Measurements from ENCODE around the gene PPP4R4. TPM values are rescaled to one million over a fixed set of nuclear protein-coding genes. Genes with fewer than 3 reads are reported as not detected.

Gene PPP4R4
- polyA plus RNA-seq, 1 of the 3 experiments (the other 2 are of a cell fraction): 2.5 TPM

DNA sequence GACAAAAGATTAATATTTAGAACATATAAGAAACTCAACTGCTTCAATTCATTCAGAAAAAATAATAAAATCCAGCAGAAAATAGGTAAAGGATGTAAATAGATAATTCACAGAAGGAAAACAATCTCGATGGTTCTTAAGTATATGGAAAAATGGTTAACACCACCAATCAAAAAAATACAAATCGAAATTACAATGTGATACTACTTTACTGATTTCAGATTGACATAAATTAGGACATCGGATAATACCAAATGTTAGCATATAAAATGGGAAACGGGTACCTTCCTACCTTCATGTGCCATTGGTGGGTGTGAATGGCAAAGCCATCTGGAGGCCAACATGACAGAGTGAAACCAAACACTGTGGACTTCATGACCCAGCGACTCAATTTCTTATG lies 1.6 kb upstream of the PPP4R4 start:
- Histone ChIP-seq H3K4me1 (ENCODE audit: control insufficient read depth in 1 of 2, insufficient read depth in 2 of 2, low read depth in 1 of 2, low read length in 1 of 2) (peaks cover 8 to 9% of the 10 kb centered on the region in 2 experiments; a peak in 2 of 4 replicates), H4K20me1 (ENCODE audit: insufficient read depth) (no peaks in the 10 kb centered on the region), H3K27me3 (ENCODE audit: insufficient read depth) (no peaks in the 10 kb centered on the region), H3K36me3 (replicated peaks in 1 of 2; ENCODE audit: control insufficient read depth in 1 of 2, insufficient read depth in 2 of 2, low read length in 1 of 2) (no peaks in the 10 kb centered on the region), H3K4me2 (no peak overlapping the region), H3K9me3 (0 out of 2 replicates have a peak, but pooled peaks cover 5% of the 10 kb centered on the region), H3K9ac (no peak overlapping the region), H3K27ac (ENCODE audit: low read depth in 2 of 2, low read length in 1 of 2) (no peak overlapping the region), H3F3A (replicated peaks; ENCODE audit: insufficient read depth) (peaks cover 11% of the 10 kb centered on the region), H3K9me2 (no peaks in the 10 kb centered on the region), H3K4me3 (ENCODE audit: low read depth in 2 of 2, low read length in 1 of 2) (no peak overlapping the region; a peak in 1 of 4 replicates), H2AFZ (ENCODE audit: low read depth) (no peak overlapping the region), H3K79me2 (ENCODE audit: insufficient read depth) (no peaks in the 10 kb centered on the region; the same call in none of the 2 replicates)
- DNase-seq: no peak
- TF ChIP-seq TCF12 (IDR thresholded peaks at IDR 0.05): no peak
- TF ChIP-seq NRF1 (IDR thresholded peaks at IDR 0.05; ENCODE audit: low read depth, low read length): no peak
- TF ChIP-seq JUND (IDR thresholded peaks at IDR 0.05): no peak
- no peak for TF ChIP-seq TEAD4 (IDR thresholded peaks at IDR 0.05; ENCODE audit: borderline replicate concordance, insufficient read depth)
- no peak for TF ChIP-seq FOXM1 (IDR thresholded peaks at IDR 0.05; ENCODE audit: low read depth)
- TF ChIP-seq, protein P1, sequence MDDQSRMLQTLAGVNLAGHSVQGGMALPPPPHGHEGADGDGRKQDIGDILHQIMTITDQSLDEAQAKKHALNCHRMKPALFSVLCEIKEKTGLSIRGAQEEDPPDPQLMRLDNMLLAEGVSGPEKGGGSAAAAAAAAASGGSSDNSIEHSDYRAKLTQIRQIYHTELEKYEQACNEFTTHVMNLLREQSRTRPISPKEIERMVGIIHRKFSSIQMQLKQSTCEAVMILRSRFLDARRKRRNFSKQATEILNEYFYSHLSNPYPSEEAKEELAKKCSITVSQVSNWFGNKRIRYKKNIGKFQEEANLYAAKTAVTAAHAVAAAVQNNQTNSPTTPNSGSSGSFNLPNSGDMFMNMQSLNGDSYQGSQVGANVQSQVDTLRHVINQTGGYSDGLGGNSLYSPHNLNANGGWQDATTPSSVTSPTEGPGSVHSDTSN (IDR thresholded peaks at IDR 0.05): no peak
- no peak for TF ChIP-seq FOXJ3 (CRISPR knock-in tag; IDR thresholded peaks at IDR 0.05)
- no peak for TF ChIP-seq RCOR1 (IDR thresholded peaks at IDR 0.05; ENCODE audit: low read length)
- TF ChIP-seq FOSL2 (IDR thresholded peaks at IDR 0.05; ENCODE audit: borderline replicate concordance, low read depth): no peak
- TF ChIP-seq MXI1 (IDR thresholded peaks at IDR 0.05; ENCODE audit: low read depth, low read length): no peak
- no peak for TF ChIP-seq ELF1 (IDR thresholded peaks at IDR 0.05)
- TF ChIP-seq, protein P2, sequence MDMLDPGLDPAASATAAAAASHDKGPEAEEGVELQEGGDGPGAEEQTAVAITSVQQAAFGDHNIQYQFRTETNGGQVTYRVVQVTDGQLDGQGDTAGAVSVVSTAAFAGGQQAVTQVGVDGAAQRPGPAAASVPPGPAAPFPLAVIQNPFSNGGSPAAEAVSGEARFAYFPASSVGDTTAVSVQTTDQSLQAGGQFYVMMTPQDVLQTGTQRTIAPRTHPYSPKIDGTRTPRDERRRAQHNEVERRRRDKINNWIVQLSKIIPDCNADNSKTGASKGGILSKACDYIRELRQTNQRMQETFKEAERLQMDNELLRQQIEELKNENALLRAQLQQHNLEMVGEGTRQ (IDR thresholded peaks at IDR 0.05; ENCODE audit: borderline replicate concordance, low read depth, low read length): no peak
- TF ChIP-seq, protein P3, sequence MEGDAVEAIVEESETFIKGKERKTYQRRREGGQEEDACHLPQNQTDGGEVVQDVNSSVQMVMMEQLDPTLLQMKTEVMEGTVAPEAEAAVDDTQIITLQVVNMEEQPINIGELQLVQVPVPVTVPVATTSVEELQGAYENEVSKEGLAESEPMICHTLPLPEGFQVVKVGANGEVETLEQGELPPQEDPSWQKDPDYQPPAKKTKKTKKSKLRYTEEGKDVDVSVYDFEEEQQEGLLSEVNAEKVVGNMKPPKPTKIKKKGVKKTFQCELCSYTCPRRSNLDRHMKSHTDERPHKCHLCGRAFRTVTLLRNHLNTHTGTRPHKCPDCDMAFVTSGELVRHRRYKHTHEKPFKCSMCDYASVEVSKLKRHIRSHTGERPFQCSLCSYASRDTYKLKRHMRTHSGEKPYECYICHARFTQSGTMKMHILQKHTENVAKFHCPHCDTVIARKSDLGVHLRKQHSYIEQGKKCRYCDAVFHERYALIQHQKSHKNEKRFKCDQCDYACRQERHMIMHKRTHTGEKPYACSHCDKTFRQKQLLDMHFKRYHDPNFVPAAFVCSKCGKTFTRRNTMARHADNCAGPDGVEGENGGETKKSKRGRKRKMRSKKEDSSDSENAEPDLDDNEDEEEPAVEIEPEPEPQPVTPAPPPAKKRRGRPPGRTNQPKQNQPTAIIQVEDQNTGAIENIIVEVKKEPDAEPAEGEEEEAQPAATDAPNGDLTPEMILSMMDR (IDR thresholded peaks at IDR 0.05): no peak
- no peak for TF ChIP-seq EZH2phosphoT487 (IDR thresholded peaks at IDR 0.05; ENCODE audit: borderline replicate concordance, low read depth)
- TF ChIP-seq, protein P4, sequence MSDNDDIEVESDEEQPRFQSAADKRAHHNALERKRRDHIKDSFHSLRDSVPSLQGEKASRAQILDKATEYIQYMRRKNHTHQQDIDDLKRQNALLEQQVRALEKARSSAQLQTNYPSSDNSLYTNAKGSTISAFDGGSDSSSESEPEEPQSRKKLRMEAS (IDR thresholded peaks at IDR 0.05; ENCODE audit: low read depth): no peak
- ChIA-PET POLR2A (no interaction called here), CTCF (no interaction called here)
- WGBS (ENCODE audit: low lambda C conversion rate): 68% methylated on average over 5 of the region's 5 CpGs
